ENCODE results near the gene SPINK2.

Gene SPINK2

DNA sequence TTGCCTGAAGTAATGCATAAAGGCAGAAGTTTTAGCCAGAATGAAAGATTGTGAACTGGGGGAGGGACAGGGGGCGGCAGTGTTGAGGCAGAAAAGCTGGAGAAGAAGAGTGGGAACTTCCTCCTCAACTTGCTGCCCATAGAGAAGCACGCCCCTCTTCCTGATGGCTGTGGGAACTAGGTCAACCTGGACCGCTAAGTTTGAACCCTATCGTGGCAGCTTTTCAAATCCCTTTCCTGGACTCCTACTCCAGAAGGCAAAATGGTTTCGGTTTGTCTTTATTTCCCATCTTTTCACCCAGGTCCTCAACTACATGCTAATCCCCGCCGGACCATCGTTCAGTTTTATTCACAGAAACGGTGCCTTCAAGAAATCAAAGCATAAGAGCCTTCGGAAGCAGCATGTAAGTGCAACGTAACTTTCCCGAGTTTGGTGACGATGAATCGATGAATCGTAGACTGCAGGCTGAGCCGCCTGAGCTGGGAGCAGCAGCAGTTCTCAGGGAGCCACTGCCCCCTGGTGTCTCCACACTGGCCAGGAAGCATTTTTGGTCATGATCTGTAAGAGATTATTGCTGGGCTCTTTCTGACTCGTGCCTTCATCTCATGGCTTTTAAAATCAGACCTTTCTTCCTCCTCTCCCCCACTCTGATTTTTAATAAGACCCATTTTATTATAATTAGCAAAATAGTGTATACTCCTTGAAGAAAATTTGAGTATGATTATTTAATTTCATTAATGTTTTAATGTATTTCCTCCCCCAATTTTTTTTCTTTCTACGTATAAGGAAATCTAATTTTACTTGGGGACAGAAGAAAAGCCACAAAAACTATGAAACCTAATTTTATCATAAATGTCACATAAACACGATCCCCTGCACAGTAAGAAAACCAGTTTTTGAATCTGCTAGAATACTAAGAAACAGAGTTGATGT, 21.4 kb downstream of the SPINK2 start:
- peak; percentile 87 for DNase-seq

DNA sequence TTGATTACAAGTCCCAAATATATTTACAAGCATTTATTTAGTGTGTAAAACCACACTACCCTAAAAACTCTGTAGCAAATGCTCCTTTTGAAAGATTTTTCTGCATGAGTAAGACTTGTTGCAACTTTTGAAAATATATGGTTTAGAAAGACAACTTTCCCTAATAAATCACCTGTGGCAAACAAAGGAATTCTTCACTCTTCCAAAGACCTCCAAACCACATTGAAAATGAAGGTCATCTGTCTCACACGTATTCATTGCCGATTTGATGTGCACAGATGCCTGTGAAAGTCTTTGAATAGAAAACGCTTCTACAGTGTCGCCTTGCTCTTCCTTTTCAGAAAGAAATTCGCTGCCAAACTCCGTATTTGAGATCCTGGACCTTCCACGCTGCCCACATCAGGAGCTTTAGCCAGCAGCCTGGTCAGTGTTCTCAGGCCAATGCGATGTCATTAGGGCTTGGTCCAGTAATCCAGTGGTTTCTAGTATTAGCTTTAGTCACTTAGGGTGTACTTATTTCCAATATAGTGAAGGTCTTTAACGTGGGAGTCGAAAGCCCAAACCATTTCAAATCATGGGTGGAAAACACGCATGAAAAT, 22.2 kb downstream of the SPINK2 start:
- DNase-seq = no peak

DNA sequence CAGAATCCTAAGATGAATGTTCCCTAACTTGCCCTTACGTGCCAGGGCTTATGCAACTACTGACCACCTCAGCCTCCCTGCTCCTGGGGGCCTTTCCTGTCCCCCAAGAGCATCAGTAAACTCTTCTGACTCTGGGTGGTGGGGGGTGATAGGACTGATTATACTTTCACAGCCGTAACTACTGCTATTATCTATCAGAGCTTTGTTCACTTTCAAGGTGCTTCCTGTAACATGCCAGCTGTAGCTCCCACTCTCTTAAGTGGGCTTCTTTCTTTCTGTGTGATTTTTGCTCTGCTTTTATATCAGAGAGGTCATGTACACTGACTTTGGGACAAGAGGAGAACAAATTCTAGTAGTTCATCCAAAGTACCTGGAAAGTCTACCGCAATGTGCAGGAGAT, 25.3 kb downstream of the SPINK2 start:
- DNase-seq = no peak

- DNase-seq = no peak
Measured at GRCh38 chr4:56791316-56791715, 30.2 kb downstream of the SPINK2 start.

DNA sequence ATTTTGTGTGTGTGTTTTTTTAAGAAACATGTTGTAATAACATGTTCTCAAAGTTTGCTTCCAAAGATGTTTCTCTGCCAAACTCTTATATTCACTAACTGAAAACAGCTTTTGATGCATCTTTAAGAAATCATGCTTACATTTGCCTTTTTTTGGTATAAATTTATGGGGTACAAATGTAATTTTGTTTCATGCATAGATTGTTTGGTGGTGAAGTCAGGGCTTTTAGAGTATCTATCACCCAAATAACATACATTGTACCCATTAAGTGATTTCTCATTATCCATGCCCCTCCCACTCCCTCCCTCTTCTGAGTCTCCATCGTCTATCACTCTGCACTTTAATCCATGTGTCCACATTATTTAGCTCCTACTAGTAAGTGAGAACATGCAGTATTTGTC, 30.8 kb downstream of the SPINK2 start:
- DNase-seq = no peak

DNA sequence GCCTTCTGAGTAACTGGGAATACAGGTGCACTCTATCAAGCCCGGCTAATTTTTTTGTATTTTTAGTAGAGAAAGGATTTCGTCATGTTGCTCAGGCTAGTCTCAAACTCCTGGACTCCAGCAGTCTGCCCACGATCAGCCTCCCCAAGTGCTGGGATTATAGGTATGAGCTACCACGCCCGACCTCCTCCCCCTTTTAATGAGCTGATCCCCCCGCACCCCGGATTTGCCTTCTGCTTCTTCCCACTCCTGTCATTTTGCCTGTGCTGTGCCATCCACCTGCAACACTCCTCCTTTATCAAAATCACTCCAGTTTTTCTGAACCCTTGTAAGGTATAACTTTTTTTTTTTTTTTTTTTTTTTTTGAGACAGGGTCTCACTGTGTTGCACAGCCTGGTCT, 33.4 kb downstream of the SPINK2 start:
- no peak for DNase-seq

DNA sequence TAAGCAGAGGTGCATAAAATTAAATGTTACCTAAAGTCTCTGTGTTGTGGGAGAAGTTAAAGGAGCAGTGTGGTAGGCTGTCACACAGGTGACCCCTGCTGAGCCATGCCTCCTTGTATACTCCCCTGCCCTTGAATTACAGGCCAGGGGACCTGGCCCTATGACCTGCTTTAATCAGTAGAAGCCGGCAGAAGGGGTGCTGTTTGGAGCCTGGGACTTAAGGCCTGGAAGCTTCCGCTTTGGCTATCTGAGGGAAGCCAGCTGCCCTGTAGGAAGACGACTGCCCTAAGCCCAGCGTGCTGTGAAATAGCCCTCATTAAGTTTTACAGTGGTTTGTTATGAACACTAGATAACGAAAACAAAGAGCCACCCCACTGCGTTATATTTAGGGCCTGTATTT, 34.1 kb downstream of the SPINK2 start:
- DNase-seq = no peak

DNA sequence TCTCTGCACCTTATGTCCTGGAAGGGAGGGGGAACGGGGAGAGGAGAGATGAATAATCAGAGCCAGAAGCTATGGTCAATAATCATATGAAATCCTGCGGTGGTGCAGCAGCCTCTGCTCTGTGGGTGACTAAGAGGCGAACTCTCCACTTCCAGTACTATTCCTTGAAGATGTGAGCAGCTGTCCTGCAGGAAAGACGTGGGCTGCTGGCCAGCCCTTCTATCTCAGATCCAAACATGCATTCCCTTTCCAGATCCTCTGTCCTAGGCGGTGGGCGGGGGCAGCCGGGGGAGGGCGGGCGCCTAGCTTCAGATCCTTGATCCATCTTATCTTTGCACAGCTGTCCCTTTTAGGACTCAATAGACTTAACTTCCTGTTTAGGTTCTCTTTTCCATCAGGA, 34.5 kb downstream of the SPINK2 start:
- no peak for DNase-seq

DNA sequence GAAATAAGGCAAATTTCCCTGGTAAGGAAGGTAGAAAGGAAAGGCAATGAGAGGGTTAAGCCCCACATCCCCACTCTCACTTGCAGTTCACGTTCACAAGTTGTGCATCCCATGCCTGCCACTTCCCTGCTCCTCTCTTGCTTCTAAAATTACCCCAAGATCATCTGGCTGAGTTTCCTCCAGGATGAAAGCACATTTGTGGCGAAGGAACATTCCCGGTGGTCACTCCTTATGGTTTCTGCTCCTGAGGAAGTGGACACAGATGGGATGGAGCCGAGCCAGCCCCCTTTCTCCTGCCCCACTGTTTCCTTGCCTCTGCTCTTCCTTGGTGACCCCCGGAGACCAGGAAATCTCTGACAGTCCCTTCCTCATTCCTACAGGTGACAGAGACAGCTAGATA, 37.5 kb downstream of the SPINK2 start:
- no peak for DNase-seq

GRCh38 chr4:56782019-56782418, 39.5 kb downstream of the SPINK2 start:
- no peak for DNase-seq

- no peak for DNase-seq
Measured at GRCh38 chr4:56773346-56773745, 48.2 kb downstream of the SPINK2 start.

GRCh38 chr4:56772134-56772533, 49.4 kb downstream of the SPINK2 start:
- DNase-seq = no peak

- DNase-seq = no peak
Measured at GRCh38 chr4:56768763-56769162, 52.7 kb downstream of the SPINK2 start.

GRCh38 chr4:56768316-56768715, 53.2 kb downstream of the SPINK2 start:
- DNase-seq = no peak

DNA sequence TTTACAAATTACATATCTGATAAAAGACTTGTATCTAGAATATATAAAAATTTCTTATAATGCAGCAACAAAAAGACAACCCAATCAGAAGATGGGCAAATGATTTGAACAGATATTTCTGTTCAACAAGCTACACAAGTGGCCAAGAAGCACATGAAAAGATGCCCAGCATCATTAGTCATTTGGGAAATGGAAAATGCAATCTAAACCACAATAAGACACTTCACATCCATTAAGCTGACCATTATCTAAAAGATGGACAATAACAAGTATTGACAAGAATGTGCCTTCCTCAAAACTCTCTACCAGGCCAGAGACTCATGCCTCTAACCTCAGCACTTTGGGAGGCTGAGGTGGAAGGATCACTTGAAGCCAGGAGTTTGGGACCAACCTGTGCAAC, 53.9 kb downstream of the SPINK2 start:
- no peak for DNase-seq

- DNase-seq = no peak
Measured at GRCh38 chr4:56764775-56765174, 56.7 kb downstream of the SPINK2 start.

DNA sequence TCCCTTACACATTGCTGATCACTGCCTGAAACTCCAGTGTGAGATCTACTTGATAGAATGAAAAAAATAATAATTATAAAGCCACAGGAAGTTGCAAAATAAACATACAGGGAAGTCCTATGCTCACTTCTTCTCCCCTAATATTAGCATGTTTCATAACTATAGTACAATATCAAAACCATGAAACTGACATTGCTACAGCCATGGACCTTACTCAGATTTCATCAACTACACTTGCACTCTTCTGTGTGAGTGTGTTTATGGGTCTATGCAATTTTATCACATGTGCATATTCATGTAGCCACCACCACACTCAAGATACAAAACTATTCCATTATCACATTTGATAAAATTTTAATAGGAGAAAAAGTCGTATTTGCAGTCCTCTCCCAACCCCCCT, 57.3 kb downstream of the SPINK2 start:
- no peak for DNase-seq

- DNase-seq = no peak
Measured at GRCh38 chr4:56762484-56763250, 58.8 kb downstream of the SPINK2 start.

- no peak for DNase-seq
Measured at GRCh38 chr4:56760183-56760582, 61.3 kb downstream of the SPINK2 start.
